Measurements from ENCODE around the gene BMP7. TPM values are rescaled to one million over a fixed set of nuclear protein-coding genes. Genes with fewer than 3 reads are reported as not detected.

The BMP7 gene
- total and polyA plus RNA-seq, 2 of the 8 experiments (the other 6 are each of a cell fraction or from before 2014, with no cell fraction given) = 9.2 to 14.7 TPM

DNA sequence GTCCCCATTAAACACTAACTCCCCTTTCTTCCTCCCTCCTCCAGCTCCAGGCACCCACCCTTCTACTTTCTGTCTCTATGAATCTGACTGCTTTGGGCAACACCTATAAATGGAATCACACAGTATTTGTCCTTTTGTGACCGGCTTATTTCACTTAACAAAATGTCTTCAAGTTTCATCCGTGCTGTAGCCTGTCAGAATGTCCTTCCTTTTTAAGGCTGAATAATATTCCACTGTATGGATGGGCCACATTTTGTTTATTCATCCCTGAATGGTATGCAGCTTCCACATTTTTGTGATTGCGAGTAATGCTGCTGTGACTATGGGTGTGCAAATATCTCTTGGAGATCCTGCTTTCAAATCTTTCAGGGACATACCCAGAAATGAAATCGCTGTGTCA, 28.4 kb downstream of the BMP7 start:
- Histone ChIP-seq H3K4ac (replicated peaks; ENCODE audit: insufficient read length, low read depth, low read length) (no peak overlapping the region), H4K5ac (ENCODE audit: insufficient read length, low read depth, low read length) (no peak overlapping the region), H3K56ac (replicated peaks; ENCODE audit: insufficient read length, low read depth, low read length) (no peak overlapping the region), H3K27ac (ENCODE audit: low read depth, low read length) (no peak overlapping the region), H2AK5ac (ENCODE audit: low read depth, low read length) (no peak overlapping the region), H4K91ac (replicated peaks; ENCODE audit: insufficient read length, low read length) (no peak overlapping the region), H3K18ac (ENCODE audit: extremely low read depth, low read length) (no peak overlapping the region), H3K4me3 (ENCODE audit: extremely low read depth in 1 of 4, insufficient read depth in 2 of 4, low read depth in 3 of 4, low read length in 4 of 4) (no peak overlapping the region), H3K9ac (replicated peaks in 1 of 4; ENCODE audit: extremely low read depth in 1 of 4, low read depth in 3 of 4, low read length in 3 of 4) (no peak overlapping the region), H2BK15ac (ENCODE audit: low read length) (no peak overlapping the region), H2BK120ac (replicated peaks; ENCODE audit: low read depth, low read length) (no peak overlapping the region), H3K36me3 (ENCODE audit: control insufficient read depth in 2 of 4, insufficient read depth in 4 of 4, low read length in 3 of 4) (no peaks in the 10 kb centered on the region), H2BK12ac (ENCODE audit: low read depth, low read length) (no peak overlapping the region), H3K27me3 (replicated peaks in 1 of 4; ENCODE audit: control insufficient read depth in 3 of 4, extremely low read depth in 1 of 4, insufficient read depth in 3 of 4, low read length in 3 of 4) (peaks cover 0 to 25% (median 9%) of the 10 kb centered on the region in 4 experiments; a peak in 5 of 7 replicates), H3K9me3 (ENCODE audit: insufficient read depth in 2 of 2, low read depth in 1 of 2, low read length in 1 of 2) (peaks cover 6 to 8% of the 10 kb centered on the region in 2 experiments; a peak in 1 of 4 replicates), H3K23me2 (ENCODE audit: low read depth, low read length) (no peaks in the 10 kb centered on the region), H3K23ac (ENCODE audit: insufficient read length) (no peak overlapping the region), H2BK5ac (ENCODE audit: low read depth, low read length) (no peak overlapping the region), H3K14ac (ENCODE audit: insufficient read length) (no peak overlapping the region), H4K8ac (ENCODE audit: extremely low read depth, insufficient read depth, low read length) (no peak overlapping the region), H3K79me1 (ENCODE audit: low read depth, low read length) (peaks cover 4% of the 10 kb centered on the region), H4K20me1 (replicated peaks in 1 of 2; ENCODE audit: control insufficient read depth in 1 of 2, insufficient read depth in 2 of 2, low read length in 2 of 2) (no peaks in the 10 kb centered on the region), H2BK20ac (ENCODE audit: low read length) (no peak overlapping the region), H3K4me1 (replicated peaks in 1 of 4; ENCODE audit: control insufficient read depth in 3 of 4, insufficient read depth in 4 of 4, low read length in 3 of 4) (peaks cover 0 to 4% (median under 1%) of the 10 kb centered on the region in 4 experiments; a peak in 2 of 7 replicates), H2AFZ (ENCODE audit: low read length) (no peak overlapping the region), H3K4me2 (ENCODE audit: insufficient read depth in 1 of 2, low read depth in 2 of 2, low read length in 2 of 2) (no peak overlapping the region), H3K79me2 (ENCODE audit: control insufficient read depth in 1 of 2, insufficient read depth in 2 of 2, low read length in 2 of 2) (no peaks in the 10 kb centered on the region)
- 82% methylated on average over 4 of the region's 4 CpGs; no CpG with 5 or more reads in 1 of the 2 experiments for WGBS, 2 experiments (ENCODE audit: extremely low coverage in 1 of 2, insufficient coverage in 1 of 2, insufficient read length in 1 of 2, insufficient replicate concordance in 2 of 2, low coverage in 1 of 2, low lambda C conversion rate in 2 of 2, missing lambda C conversion rate in 1 of 2)
- DNase-seq (ENCODE audit: low read depth in 1 of 2, low spot score in 2 of 2) (no peak), FAIRE-seq (no peak)
- ChIA-PET POLR2A (ENCODE audit: partially characterized antibody) (no interaction called here), CTCF (ENCODE audit: partially characterized antibody) (interaction anchor here (1.3 to 2.0 kb wide), 2 partner anchors 91 to 146 kb away, joined by 4 to 6 read pairs; partner anchors contain the start of gene SPO11)
- TF ChIP-seq YY1 (IDR thresholded peaks at IDR 0.05; ENCODE audit: low read depth, low read length) = no peak
- no peak for TF ChIP-seq TCF12 (IDR thresholded peaks at IDR 0.05; ENCODE audit: low read depth, low read length)
- no peak for TF ChIP-seq MAFK (IDR thresholded peaks at IDR 0.05; ENCODE audit: low read depth, low read length)
- TF ChIP-seq SIRT6 (IDR thresholded peaks at IDR 0.05; ENCODE audit: low read length) = no peak
- no peak for TF ChIP-seq JUN (IDR thresholded peaks at IDR 0.05; ENCODE audit: low read depth, low read length)
- no peak for TF ChIP-seq HDAC6 (IDR thresholded peaks at IDR 0.05; ENCODE audit: low read depth, low read length)
- TF ChIP-seq SUZ12 (IDR thresholded peaks at IDR 0.05; ENCODE audit: low read length) = no peak
- TF ChIP-seq BCL11A (IDR thresholded peaks at IDR 0.05; ENCODE audit: low read depth in 2 of 2, low read length in 2 of 2) = no peak
- TF ChIP-seq EGR1 (IDR thresholded peaks at IDR 0.05; ENCODE audit: borderline replicate concordance, low read depth, low read length) = no peak
- TF ChIP-seq RBBP5 (IDR thresholded peaks at IDR 0.05; ENCODE audit: borderline replicate concordance, low read depth, low read length) = no peak
- TF ChIP-seq KDM1A (IDR thresholded peaks at IDR 0.05; ENCODE audit: borderline replicate concordance, low read length) = no peak
- TF ChIP-seq GABPA (IDR thresholded peaks at IDR 0.05; ENCODE audit: borderline replicate concordance, insufficient read depth, low read length) = no peak
- no peak for TF ChIP-seq CBX5 (IDR thresholded peaks at IDR 0.05; ENCODE audit: low read depth, low read length)
- no peak for TF ChIP-seq SIX5 (IDR thresholded peaks at IDR 0.05; ENCODE audit: low read depth, low read length)
- no peak for TF ChIP-seq NRF1 (IDR thresholded peaks at IDR 0.05; ENCODE audit: low read depth, low read length)

Data from H1 (cell line).